H9 (cell line): ENCODE measurements around the gene AGMAT. TPM values are rescaled to one million over a fixed set of nuclear protein-coding genes. Genes with fewer than 3 reads are reported as not detected.

Source experiments
- DNase-seq: peaks from one replicate; pipeline ENCODE4 v3.0.0-alpha.2; 2017
- H2AFZ ChIP-seq: one replicate; pipeline ENCODE4 v1.6.1; 2013; ENCODE audit warnings: mild to moderate bottlenecking, low read length, control low read depth, moderate library complexity
- H2AK5ac ChIP-seq: 2 replicates; pipeline ENCODE4 v1.6.1; 2013; ENCODE audit warnings: low read length, control low read depth, mixed read lengths; ENCODE audit not compliant: insufficient read length
- H2BK120ac ChIP-seq: one replicate; pipeline ENCODE4 v1.6.1; 2013; ENCODE audit warnings: low read depth, mild to moderate bottlenecking, low read length, control low read depth, inconsistent platforms; ENCODE audit not compliant: poor library complexity, severe bottlenecking
- H2BK12ac ChIP-seq: 2 replicates; pipeline ENCODE4 v1.6.1; 2013; ENCODE audit warnings: low read length, control low read depth, mixed read lengths, low read depth; ENCODE audit not compliant: insufficient read length
- H2BK15ac ChIP-seq: 2 replicates; pipeline ENCODE4 v1.6.1; 2013; ENCODE audit warnings: low read depth, low read length, control low read depth
- H2BK20ac ChIP-seq: one replicate; pipeline ENCODE4 v1.6.1; 2013; ENCODE audit warnings: low read depth, mild to moderate bottlenecking, low read length, control low read depth, inconsistent platforms; ENCODE audit not compliant: poor library complexity, severe bottlenecking
- H2BK5ac ChIP-seq: 2 replicates; pipeline ENCODE4 v1.6.1; 2013; ENCODE audit warnings: low read length, control low read depth, mixed read lengths; ENCODE audit not compliant: insufficient read length
- H3K14ac ChIP-seq: 2 replicates; pipeline ENCODE4 v1.6.1; 2013; ENCODE audit warnings: low read length, control low read depth; ENCODE audit not compliant: insufficient read depth
- H3K18ac ChIP-seq: 2 replicates; pipeline ENCODE4 v1.6.1; 2013; ENCODE audit warnings: low read depth, mild to moderate bottlenecking, mixed read lengths, low read length, control low read depth; ENCODE audit not compliant: insufficient read length
- H3K23ac ChIP-seq: 2 replicates; pipeline ENCODE4 v1.6.1; 2013; ENCODE audit warnings: low read length, control low read depth, mixed read lengths, low read depth; ENCODE audit not compliant: insufficient read length
- H3K23me2 ChIP-seq: 2 replicates; pipeline ENCODE4 v1.6.1; 2013; ENCODE audit warnings: low read depth, mild to moderate bottlenecking, mixed read lengths, low read length, control low read depth; ENCODE audit not compliant: insufficient read length, poor library complexity, severe bottlenecking
- H3K27ac ChIP-seq: 2 replicates; pipeline ENCODE4 v1.5.1; 2013; ENCODE audit warnings: low read length, control low read depth, mixed read lengths, low read depth; ENCODE audit not compliant: insufficient read length
- H3K27me3 ChIP-seq: 2 replicates; pipeline ENCODE4 v1.6.1; 2013; ENCODE audit warnings: low read length, control low read depth, inconsistent platforms; ENCODE audit not compliant: insufficient read depth
- H3K4ac ChIP-seq: 2 replicates; pipeline ENCODE4 v1.6.1; 2013; ENCODE audit warnings: low read depth, mild to moderate bottlenecking, control low read depth, inconsistent platforms, low read length, moderate library complexity
- H3K4me1 ChIP-seq: 2 replicates; pipeline ENCODE4 v1.6.1; 2013; ENCODE audit warnings: low read length, control low read depth, inconsistent platforms; ENCODE audit not compliant: insufficient read depth
- H3K4me2 ChIP-seq: 2 replicates; pipeline ENCODE4 v1.6.1; 2013; ENCODE audit warnings: low read length, control low read depth, mixed read lengths; ENCODE audit not compliant: insufficient read length, insufficient read depth
- H3K56ac ChIP-seq: 2 replicates; pipeline ENCODE4 v1.6.1; 2013; ENCODE audit warnings: low read depth, mild to moderate bottlenecking, mixed read lengths, low read length, control low read depth; ENCODE audit not compliant: insufficient read length
- H3K79me1 ChIP-seq: 2 replicates; pipeline ENCODE4 v1.6.1; 2013; ENCODE audit warnings: low read depth, mild to moderate bottlenecking, moderate library complexity, low read length, control low read depth, inconsistent platforms; ENCODE audit not compliant: insufficient read depth, poor library complexity, severe bottlenecking
- H3K79me2 ChIP-seq: 2 replicates; pipeline ENCODE4 v1.6.1; 2013; ENCODE audit warnings: low read length, control low read depth, inconsistent platforms; ENCODE audit not compliant: insufficient read depth
- H3K9ac ChIP-seq: 2 replicates; pipeline ENCODE4 v1.6.1; 2013; ENCODE audit warnings: low read length, control low read depth, mixed read lengths; ENCODE audit not compliant: insufficient read length; ENCODE audit errors: extremely low read depth
- H3K9me3 ChIP-seq: one replicate; pipeline ENCODE4 v1.6.1; 2013; ENCODE audit warnings: low read depth, low read length, inconsistent platforms; ENCODE audit not compliant: control insufficient read depth
- H3T11ph ChIP-seq: one replicate; pipeline ENCODE4 v1.6.1; 2013; ENCODE audit warnings: mild to moderate bottlenecking, low read length, control low read depth, inconsistent platforms
- H4K20me1 ChIP-seq: one replicate; pipeline ENCODE4 v1.6.1; 2013; ENCODE audit not compliant: control insufficient read depth, insufficient read length, insufficient read depth
- H4K5ac ChIP-seq: 2 replicates; pipeline ENCODE4 v1.6.1; 2013; ENCODE audit warnings: low read depth, mild to moderate bottlenecking, mixed read lengths, low read length, control low read depth; ENCODE audit not compliant: insufficient read length
- H4K8ac ChIP-seq: replicated peaks from 2 replicates; pipeline ENCODE4 v1.6.1; 2013; ENCODE audit warnings: low read length, control low read depth, mixed read lengths, low read depth; ENCODE audit not compliant: insufficient read length
- H4K91ac ChIP-seq: 2 replicates; pipeline ENCODE4 v1.6.1; 2013; ENCODE audit warnings: low read depth, mild to moderate bottlenecking, moderate library complexity, mixed read lengths, low read length, control low read depth; ENCODE audit not compliant: insufficient read length
- H3K27ac Mint-ChIP-seq, 3 experiments: 2 replicates in 2 of 3; 3 replicates in 1 of 3; pipeline ENCODE4 v1.8.0; 2020 to 2021; ENCODE audit warnings: mixed read lengths in 3 of 3, mild to moderate bottlenecking in 1 of 3, moderate library complexity in 1 of 3
- H3K27me3 Mint-ChIP-seq: 2 replicates; pipeline ENCODE4 v1.8.0; 2021; ENCODE audit warnings: low read depth, mild to moderate bottlenecking, moderate library complexity, mixed read lengths
- H3K36me3 Mint-ChIP-seq, 3 experiments: 2 replicates in 2 of 3; 3 replicates in 1 of 3; pipeline ENCODE4 v1.8.0; 2020 to 2021; ENCODE audit warnings: low read depth in 3 of 3, mixed read lengths in 3 of 3; ENCODE audit not compliant: insufficient read depth in 1 of 3
- H3K4me1 Mint-ChIP-seq, 2 experiments: 2 replicates each; pipeline ENCODE4 v1.8.0; 2020; ENCODE audit warnings: mixed read lengths in 2 of 2
- H3K4me3 Mint-ChIP-seq, 2 experiments: 2 replicates in 1 of 2; 3 replicates in 1 of 2; pipeline ENCODE4 v1.8.0; 2020 to 2021; ENCODE audit warnings: mild to moderate bottlenecking in 2 of 2, mixed read lengths in 2 of 2, moderate library complexity in 1 of 2
- H3K9me3 Mint-ChIP-seq, 2 experiments: 2 replicates in 1 of 2; 3 replicates in 1 of 2; pipeline ENCODE4 v1.8.0; 2020; ENCODE audit warnings: mild to moderate bottlenecking in 2 of 2, mixed read lengths in 2 of 2, moderate library complexity in 1 of 2
- CTCF ChIP-seq: fragments of 200-600 bp; sonication (generic); conservative IDR thresholded peaks from 3 replicates; pipeline ENCODE4 v1.8.0; 2021; ENCODE audit warnings: antibody characterized with exemption, mild to moderate bottlenecking
- WGBS: extraction: QIAGEN DNeasy Blood & Tissue Kit; methylation state at CpG from one replicate; pipeline ENCODE4 v1.1.7; 2013; ENCODE audit warnings: missing lambda C conversion rate, low lambda C conversion rate, mixed read lengths; ENCODE audit not compliant: insufficient read length; ENCODE audit errors: extremely low coverage; 5-methylcytosine and 5-hydroxymethylcytosine counted together
- total RNA-seq: library from RNA; stranded (reverse); gene quantifications from 2 replicates; pipeline ENCODE4 v1.2.1, GENCODE V29; 2021

AGMAT gene
- total RNA-seq, 1 experiment from 2014 or later, result 4.0 TPM

DNA sequence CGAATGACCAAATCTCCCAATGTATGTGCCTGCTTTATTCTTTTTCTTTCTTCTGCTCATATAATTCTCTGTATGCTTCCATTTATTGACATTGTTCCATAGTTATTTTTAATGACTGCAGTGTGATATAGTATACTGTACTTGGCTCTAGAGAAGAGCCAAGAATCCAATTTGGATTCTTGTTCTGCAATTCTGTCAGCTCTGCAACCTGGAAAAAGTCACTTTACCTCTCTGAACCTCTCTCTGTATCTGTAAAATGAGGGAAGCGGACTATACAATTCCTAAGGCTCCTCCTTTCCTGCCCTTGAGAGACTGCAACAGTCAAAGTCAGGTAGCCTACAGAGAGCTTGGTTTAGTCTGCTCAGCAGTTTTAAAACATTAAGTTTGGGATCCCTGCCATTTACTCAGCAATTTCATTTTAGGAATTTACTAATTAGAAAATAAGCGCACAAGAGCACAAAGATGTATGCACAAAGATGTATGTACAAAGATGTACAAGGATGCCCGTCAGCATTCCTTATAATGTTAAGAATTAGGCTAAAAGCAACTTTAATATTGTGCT, 43.5 kb downstream of the AGMAT start:
- Mint-ChIP-seq H3K4me3 (no peak overlapping the region), H3K27ac (no peak overlapping the region), H3K27me3 (no peaks in the 10 kb centered on the region), H3K4me1 (no peaks in the 10 kb centered on the region), H3K9me3 (no peaks in the 10 kb centered on the region), H3K36me3 (peaks cover 15 to 65% (median 36%) of the 10 kb centered on the region in 3 experiments; a peak in 6 of 7 replicates)
- no peaks in the 10 kb centered on the region for H3K23me2 ChIP-seq
- no peak overlapping the region for H2BK20ac ChIP-seq
- H3T11ph ChIP-seq, result no peak overlapping the region
- no peak overlapping the region for H4K5ac ChIP-seq
- no peak overlapping the region for H3K9ac ChIP-seq
- H2AK5ac ChIP-seq, result no peak overlapping the region
- no CpG with 5 or more reads among the region's 4 CpGs for WGBS
- H3K79me2 ChIP-seq, result no peaks in the 10 kb centered on the region
- no peak overlapping the region for H3K56ac ChIP-seq
- H3K9me3 ChIP-seq, result no peaks in the 10 kb centered on the region
- H4K91ac ChIP-seq, result no peak overlapping the region
- H2BK15ac ChIP-seq, result no peak overlapping the region
- no peak overlapping the region for H3K27ac ChIP-seq
- no peak overlapping the region for H2BK12ac ChIP-seq
- no peak for TF ChIP-seq CTCF
- H3K14ac ChIP-seq, result no peak overlapping the region
- no peaks in the 10 kb centered on the region for H3K79me1 ChIP-seq
- H2BK120ac ChIP-seq, result no peak overlapping the region
- H4K20me1 ChIP-seq, result no peaks in the 10 kb centered on the region
- no peaks in the 10 kb centered on the region for H3K4me1 ChIP-seq
- no peak overlapping the region for H3K4ac ChIP-seq
- DNase-seq, result no peak
- H4K8ac ChIP-seq, result no peak overlapping the region
- H3K27me3 ChIP-seq, result no peaks in the 10 kb centered on the region
- H2BK5ac ChIP-seq, result no peak overlapping the region
- H3K23ac ChIP-seq, result no peak overlapping the region
- H3K18ac ChIP-seq, result no peak overlapping the region
- no peak overlapping the region for H3K4me2 ChIP-seq
- H2AFZ ChIP-seq, result no peak overlapping the region
